ENCODE measurements around the gene KRTAP9-7. TPM values are rescaled to one million over a fixed set of nuclear protein-coding genes. Genes with fewer than 3 reads are reported as not detected.

The KRTAP9-7 gene
- total and polyA plus RNA-seq, 2 of the 4 experiments (the other 2 are of a cell fraction): not detected

GRCh38 chr17:41231731-41232130 is 43.8 kb upstream of the KRTAP9-7 start:
- no peak for TF ChIP-seq MXI1 (IDR thresholded peaks at IDR 0.05; ENCODE audit: borderline replicate concordance, low read depth, low read length)
- TF ChIP-seq NFE2L2 (IDR thresholded peaks at IDR 0.05; ENCODE audit: low read depth, low read length): no peak
- no peak for TF ChIP-seq BHLHE40 (IDR thresholded peaks at IDR 0.05; ENCODE audit: low read depth, low read length)
- no peak for TF ChIP-seq CEBPB (IDR thresholded peaks at IDR 0.05; ENCODE audit: low read depth, low read length)
- no peak for TF ChIP-seq MAFK (IDR thresholded peaks at IDR 0.05; ENCODE audit: low read depth, low read length)
- no peak for TF ChIP-seq MAZ (IDR thresholded peaks at IDR 0.05; ENCODE audit: borderline replicate concordance, low read depth, low read length)
- TF ChIP-seq CTCF (conservative IDR thresholded peaks at IDR 0.05; ENCODE audit: low read depth, low read length): no peak
- no peak for TF ChIP-seq CHD1 (IDR thresholded peaks at IDR 0.05; ENCODE audit: low read depth, low read length)
- no peak for TF ChIP-seq FOS (IDR thresholded peaks at IDR 0.05; ENCODE audit: low read depth, low read length)
- TF ChIP-seq RAD21 (IDR thresholded peaks at IDR 0.05; ENCODE audit: low read length): no peak
- no peak for TF ChIP-seq USF2 (IDR thresholded peaks at IDR 0.05; ENCODE audit: low read depth, low read length)
- no peak for TF ChIP-seq ELK1 (IDR thresholded peaks at IDR 0.05; ENCODE audit: borderline replicate concordance, low read depth, low read length)
- no peak for TF ChIP-seq RCOR1 (IDR thresholded peaks at IDR 0.05; ENCODE audit: insufficient replicate concordance, low read length)
- TF ChIP-seq POLR2A (IDR thresholded peaks at IDR 0.05; ENCODE audit: low read depth, low read length): no peak
- TF ChIP-seq SMC3 (IDR thresholded peaks at IDR 0.05; ENCODE audit: low read depth, low read length): no peak
- H3K56ac ChIP-seq (ENCODE audit: extremely low read depth, insufficient read depth, low read length): no peak overlapping the region
- H3K27ac ChIP-seq (ENCODE audit: insufficient read depth, low read length): no peak overlapping the region
- no peak overlapping the region for H4K91ac ChIP-seq (ENCODE audit: insufficient read depth, low read depth, low read length)
- ATAC-seq (ENCODE audit: low read depth) (no peak), DNase-seq (no peak)
- dilution Hi-C loops (cut with HindIII; ENCODE audit: low sequenced_read_pairs, unreplicated experiment) (no loop called here), in situ Hi-C loops (cut with MboI; ENCODE audit: low sequenced_read_pairs) (no loop called here), intact Hi-C loops (cut with micrococcal nuclease) (no loop called here)
- H3K4me3 ChIP-seq (ENCODE audit: insufficient read depth, low read depth, low read length): no peak overlapping the region
- no peak overlapping the region for H2AK9ac ChIP-seq (replicated peaks; ENCODE audit: low read depth, low read length, poor library complexity)
- WGBS, 2 experiments (ENCODE audit: extremely low coverage in 2 of 2, insufficient read length in 1 of 2): no CpG with 5 or more reads among the region's 6 CpGs
- H4K5ac ChIP-seq (ENCODE audit: low read depth, low read length): no peak overlapping the region
- no peak overlapping the region for H2BK5ac ChIP-seq (ENCODE audit: low read depth, low read length, poor library complexity, severe bottlenecking)
- no peak overlapping the region for H3K14ac ChIP-seq (replicated peaks; ENCODE audit: low read depth, low read length)
- H3K4me2 ChIP-seq (ENCODE audit: low read depth, low read length): no peak overlapping the region
- H3K79me1 ChIP-seq (ENCODE audit: low read depth in 1 of 2, low read length in 2 of 2): no peaks in the 10 kb centered on the region
- H2AFZ ChIP-seq (replicated peaks; ENCODE audit: low read length, poor library complexity): no peak overlapping the region
- H3K9me3 ChIP-seq (ENCODE audit: control insufficient read depth, insufficient read depth, low read length): no peaks in the 10 kb centered on the region
- CTCF ChIA-PET: no interaction called here
- no peak overlapping the region for H3K18ac ChIP-seq (ENCODE audit: low read depth, low read length)
- H3K4me1 ChIP-seq (ENCODE audit: control insufficient read depth, insufficient read depth, low read length): no peaks in the 10 kb centered on the region
- no peak overlapping the region for H2BK120ac ChIP-seq (ENCODE audit: low read depth, low read length)
- H2AK5ac ChIP-seq (ENCODE audit: low read depth, low read length): no peak overlapping the region
- H3K4ac ChIP-seq (ENCODE audit: low read depth, low read length): no peak overlapping the region
- no peak overlapping the region for H2BK20ac ChIP-seq (ENCODE audit: low read depth, low read length)
- no peaks in the 10 kb centered on the region for H3K9me1 ChIP-seq (ENCODE audit: insufficient read depth, low read length)
- H2BK15ac ChIP-seq (ENCODE audit: low read depth, low read length): no peak overlapping the region
- POLR2A ChIA-PET (ENCODE audit: unreplicated experiment): no interaction called here
- no peaks in the 10 kb centered on the region for H4K20me1 ChIP-seq (ENCODE audit: insufficient read depth, low read length)
- no peak overlapping the region for H3K23ac ChIP-seq (ENCODE audit: low read depth, low read length)
- H3K9ac ChIP-seq (ENCODE audit: low read depth, low read length): no peak overlapping the region
- no peak overlapping the region for H4K8ac ChIP-seq (ENCODE audit: low read depth in 2 of 2, low read length in 2 of 2)
- no TSS peak for BruUV-seq (replicated peaks)
- no peaks in the 10 kb centered on the region for H3K36me3 ChIP-seq (ENCODE audit: control insufficient read depth, insufficient read depth, low read length)
- peaks cover 2% of the 10 kb centered on the region for H3K27me3 ChIP-seq (ENCODE audit: control insufficient read depth, insufficient read depth, low read length)
